Head of caudate nucleus (tissue), 42 donors: ENCODE data around the gene C12orf56.
A peak's percentile ranks its signal among the peaks of the same experiment; 100 is the strongest.

Experiments used
- DNase-seq, 42 donors: peaks; one replicate each; pipeline versions ENCODE4 v3.0.0 to v3.0.0-alpha.2; 2020 to 2021; ENCODE audit warnings: mixed read lengths in 7 of 42
- intact Hi-C: fragments of 100-400 bp; cut with DNase I; formaldehyde crosslinking; loops from one replicate; pipeline ENCODE4 v1.15.0; 2022

The C12orf56 gene, protein sequence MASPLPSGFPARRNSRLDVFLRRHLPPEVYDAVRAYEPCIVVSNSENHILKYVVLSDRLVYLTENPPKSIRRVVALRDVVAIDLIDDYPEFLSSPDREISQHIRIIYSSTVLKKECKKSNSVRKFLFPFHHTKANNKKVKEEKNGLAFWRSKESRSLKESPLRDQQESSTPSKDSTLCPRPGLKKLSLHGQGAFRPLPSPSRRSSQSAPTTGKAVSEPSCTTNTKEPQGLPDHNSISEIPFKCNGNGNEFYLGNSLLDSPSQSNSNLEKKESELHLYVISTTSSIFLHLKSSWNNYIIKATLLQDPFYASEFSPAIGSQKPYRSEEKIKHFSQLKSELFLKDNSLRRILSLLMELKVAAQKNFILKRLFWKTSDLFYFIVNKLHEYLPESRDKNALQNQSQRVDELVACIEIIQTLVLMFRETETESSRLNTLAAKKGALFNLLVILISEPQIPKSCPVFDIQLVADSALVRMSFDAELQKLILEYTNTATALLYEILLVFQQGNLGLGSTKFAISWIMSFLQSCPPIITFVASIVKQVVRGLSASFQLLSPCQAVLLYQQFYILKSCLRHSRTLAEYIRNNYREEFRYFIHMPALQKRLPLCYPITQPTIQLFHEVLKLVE

DNA sequence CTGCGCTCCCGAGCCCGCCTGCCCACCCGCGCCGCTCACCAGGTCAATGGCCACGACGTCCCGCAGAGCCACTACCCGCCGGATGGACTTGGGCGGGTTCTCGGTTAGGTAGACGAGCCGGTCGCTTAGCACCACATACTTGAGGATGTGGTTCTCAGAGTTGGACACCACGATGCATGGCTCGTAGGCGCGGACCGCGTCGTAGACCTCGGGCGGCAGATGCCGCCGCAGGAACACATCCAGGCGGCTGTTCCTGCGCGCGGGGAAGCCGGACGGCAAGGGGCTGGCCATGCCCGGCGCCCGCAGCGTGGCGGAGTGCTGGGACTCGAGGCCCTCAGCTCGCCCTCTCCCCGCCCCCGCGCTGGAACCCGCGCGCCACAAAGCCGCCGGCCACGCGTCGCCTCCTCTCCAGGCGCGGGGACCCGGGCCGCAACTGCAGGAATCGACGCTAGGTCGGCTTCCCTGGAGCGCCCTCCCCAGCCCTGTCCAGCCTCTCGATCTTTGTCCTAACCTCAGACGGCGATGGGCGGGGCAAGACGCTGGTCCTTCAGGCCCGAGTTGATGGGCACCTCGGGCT is at the start of gene C12orf56:
C12orf56 (minus strand) TSS at position 484 of the 577 bp plus-strand sequence; CDS start at position 291, 193 bp downstream.
- peak in 15 of 42 donors; percentile 4 to 53 (median 18) for DNase-seq

DNA sequence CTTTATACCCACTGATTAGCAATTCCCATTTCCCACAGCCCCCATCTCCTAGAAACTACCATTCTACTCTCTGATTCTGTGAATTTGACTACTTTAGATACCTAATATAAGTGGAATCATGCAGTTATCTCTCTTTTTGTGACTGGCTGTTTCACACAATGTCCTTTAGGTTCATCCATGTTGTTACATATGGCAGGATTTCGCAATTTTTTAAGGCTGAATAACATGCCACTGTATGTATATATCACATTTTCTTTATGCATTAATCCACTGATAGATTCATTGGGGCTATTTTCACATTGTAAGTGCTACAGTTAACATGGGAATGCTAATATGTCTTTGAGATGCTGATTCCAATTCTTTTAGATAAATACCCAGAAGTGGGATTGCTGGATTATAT is 49.5 kb upstream of the C12orf56 start:
- intact Hi-C loops, result no loop called here
- DNase-seq, result no peak

More for the DNA sequence above, at the start of gene C12orf56:
- intact Hi-C loops, result no loop called here

DNA sequence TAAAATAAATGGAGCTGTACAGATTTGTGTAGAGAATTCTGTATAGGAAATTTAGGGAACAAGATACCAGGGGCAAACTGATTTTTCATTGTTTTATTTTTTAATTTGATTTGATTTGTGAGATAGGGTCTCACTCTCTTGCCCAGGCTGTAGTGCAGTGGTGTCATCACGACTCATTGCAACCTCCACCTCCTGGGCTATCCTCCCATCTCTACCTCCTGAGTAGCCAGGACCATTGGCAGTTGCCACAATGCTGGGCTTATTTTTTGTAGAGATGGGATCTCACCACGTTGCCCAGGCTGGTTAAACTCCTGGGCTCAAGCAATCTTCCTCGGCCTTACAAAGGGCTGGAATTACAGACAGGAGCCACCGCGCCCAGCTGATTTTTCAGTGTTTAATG is 43.4 kb upstream of the C12orf56 start:
- intact Hi-C loops, result no loop called here
- DNase-seq, result no peak

DNA sequence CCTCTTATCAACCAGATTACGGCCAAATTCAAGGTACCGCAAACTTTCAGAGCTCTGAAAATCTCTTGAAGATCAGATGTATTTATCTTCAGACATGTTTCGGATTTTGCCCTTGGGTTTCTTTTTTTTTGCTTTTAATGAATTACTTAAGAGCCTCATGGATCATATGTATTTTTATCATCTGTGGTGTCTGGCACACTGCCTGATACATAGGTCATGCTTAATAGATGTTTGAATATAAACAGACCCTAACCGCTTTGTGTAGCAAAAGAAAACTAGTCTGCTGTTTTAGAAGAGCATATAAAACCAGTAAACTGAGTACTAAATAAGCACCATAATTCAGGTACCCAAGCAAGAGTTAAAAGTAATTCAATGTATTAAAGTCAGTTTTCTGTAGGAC is 41.2 kb upstream of the C12orf56 start:
- DNase-seq, result no peak
- intact Hi-C loops, result no loop called here

DNA sequence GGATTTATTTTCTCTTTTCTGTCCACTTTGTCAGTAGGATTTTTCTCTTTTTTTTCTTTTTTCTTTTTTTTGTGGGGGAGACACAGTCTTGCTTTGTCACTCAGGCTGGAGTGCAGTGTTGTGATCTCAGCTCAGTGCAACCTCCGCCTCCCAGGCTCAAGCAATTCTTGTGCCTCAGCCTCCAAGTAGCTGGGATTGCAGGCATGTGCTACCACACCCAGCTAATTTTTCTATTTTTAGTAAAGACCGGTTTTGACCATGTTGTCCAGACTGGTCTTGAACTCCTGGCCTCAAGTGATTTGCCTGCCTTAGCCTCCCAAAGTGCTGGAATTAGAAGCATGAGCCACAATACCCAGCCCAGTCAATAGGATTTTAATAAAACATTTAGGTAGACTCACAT is 40.3 kb upstream of the C12orf56 start:
- intact Hi-C loops, result no loop called here
- DNase-seq, result peak in 4 of 42 donors; percentile 27 to 60 (median 32)

DNA sequence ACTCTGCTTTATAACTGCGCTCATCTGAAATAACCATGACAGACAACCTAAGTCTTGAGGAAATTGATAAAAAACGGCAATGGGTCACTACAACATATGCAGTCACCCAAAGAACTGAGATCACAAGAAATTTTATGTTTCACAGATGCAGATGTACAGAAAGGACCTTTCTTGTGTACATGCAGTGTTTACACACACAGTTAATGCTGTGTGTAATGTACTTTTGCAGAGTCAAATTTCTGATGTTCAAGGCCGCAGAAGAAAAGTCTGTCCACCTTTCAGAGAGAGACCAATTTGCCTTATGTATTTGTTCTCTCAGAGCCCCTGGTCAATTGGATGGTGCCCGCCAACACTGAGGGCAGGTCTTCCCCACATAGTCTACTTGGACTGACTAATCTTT is 38.4 kb upstream of the C12orf56 start:
- intact Hi-C loops, result no loop called here
- no peak for DNase-seq

DNA sequence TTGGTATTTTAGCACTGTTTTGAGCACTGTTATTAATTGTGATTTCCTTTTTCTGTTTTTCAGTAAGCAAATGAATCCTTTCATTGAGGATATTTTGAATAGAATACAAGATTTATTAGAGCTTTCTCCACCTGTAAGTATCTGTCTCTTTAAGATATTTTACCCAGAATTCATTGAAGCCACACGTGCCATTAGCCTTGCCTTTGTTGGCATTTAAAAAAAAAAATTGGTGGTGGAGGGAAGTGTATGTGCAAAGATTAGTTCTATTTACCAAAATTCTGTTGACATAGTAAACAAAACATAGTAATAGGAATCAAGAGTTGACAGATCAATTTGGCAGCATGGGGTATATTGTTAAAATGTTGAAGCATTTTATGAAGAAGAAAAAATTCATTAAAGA is 37.4 kb upstream of the C12orf56 start:
- DNase-seq, result no peak
- intact Hi-C loops, result no loop called here

DNA sequence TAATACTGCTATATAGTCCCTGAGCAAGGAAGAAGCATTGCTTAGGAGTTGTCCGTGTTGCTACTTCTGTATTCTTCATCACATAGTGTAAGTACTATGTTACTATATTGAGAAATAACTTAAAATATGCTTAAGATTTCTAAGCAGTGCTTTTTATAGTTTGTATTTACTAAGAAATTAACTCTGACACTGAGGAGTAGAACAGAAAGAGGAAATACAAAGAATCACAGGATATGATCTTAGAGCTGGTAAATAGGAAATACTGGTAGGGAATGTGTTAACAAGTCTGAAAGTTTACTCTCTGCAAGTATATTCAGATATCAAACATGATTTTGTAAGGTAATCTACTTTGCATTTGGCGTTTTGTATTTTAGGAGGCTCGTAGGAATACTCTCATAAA is 29.1 kb upstream of the C12orf56 start:
- intact Hi-C loops, result no loop called here
- DNase-seq, result no peak

DNA sequence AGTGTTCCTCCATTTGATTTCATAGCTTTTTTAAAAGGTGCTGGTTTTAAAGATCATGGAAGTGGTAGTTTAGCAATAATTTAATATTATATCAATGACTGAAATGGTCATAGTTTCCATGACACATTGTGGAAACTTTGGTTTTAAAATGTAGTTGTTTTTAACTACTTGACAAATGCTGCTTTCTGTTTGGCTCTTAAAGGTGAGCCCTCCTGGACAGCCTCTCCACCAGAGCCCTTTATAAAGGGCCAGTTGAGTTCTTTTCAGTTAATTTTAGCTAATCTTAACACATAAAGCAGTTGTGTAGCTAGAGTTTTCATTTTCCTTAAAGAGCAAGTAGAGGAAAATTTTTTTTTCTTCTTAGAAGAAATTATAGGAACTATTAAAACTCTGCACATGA is 27.7 kb upstream of the C12orf56 start:
- intact Hi-C loops, result no loop called here
- no peak for DNase-seq

DNA sequence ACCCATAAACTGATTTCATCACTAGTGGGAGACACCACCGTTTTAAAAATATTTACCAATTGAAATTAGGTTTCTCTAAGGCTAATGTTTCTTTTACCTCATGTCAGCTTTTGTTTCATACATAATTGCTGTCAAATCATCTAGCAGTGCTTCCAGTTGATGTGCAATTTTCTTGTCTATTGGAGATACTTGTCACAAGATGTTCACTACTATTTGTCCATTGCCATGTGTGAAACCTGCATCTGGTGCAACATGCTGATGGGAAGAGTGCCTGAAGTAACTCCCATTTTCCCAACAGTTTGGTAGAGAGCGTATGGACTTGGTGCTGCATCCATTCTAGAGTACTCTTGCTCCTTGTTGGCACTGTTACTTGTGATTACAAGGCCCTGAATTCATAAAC is 23.3 kb upstream of the C12orf56 start:
- intact Hi-C loops, result no loop called here

DNA sequence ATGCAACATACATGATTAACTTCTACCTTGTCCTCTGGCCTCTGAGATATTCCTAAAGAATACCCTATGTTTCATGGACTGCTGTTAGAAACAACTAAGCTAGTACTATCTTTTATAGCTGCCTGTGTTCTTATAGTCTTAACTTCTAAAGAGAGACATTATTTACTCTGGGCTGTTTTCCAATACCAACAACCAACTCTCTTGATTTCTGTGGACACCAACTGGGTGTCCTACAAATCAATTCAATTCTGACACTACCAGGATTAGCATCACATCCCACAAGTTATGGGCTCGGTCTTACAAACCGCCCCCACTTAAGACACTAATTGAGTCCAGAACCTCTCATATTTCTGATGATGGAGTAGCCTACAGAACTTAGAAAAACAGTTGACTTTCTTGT is 21.9 kb upstream of the C12orf56 start:
- intact Hi-C loops, result no loop called here
- no peak for DNase-seq

More for the DNA sequence above, 23.3 kb upstream of the C12orf56 start:
- DNase-seq, result no peak

DNA sequence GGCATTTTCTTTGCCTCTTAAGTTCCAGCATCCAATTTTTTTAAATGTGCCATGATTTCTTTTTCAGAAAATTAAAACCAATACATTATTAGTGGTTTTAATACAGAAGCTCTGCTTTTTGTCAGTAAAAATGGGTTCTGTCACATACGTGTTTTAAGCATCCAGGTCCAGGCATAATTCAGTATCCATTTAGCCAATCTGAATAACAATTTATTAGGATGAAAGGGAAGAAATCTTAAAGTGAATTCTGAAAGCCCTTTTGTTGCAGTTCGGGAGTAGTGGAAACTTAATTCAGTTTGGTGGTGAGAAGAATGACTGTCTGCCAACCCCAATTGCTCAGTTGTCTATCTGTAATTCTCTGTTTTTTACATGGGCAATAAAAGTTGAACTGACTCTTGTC is 20.9 kb upstream of the C12orf56 start:
- intact Hi-C loops, result no loop called here
- DNase-seq, result no peak

DNA sequence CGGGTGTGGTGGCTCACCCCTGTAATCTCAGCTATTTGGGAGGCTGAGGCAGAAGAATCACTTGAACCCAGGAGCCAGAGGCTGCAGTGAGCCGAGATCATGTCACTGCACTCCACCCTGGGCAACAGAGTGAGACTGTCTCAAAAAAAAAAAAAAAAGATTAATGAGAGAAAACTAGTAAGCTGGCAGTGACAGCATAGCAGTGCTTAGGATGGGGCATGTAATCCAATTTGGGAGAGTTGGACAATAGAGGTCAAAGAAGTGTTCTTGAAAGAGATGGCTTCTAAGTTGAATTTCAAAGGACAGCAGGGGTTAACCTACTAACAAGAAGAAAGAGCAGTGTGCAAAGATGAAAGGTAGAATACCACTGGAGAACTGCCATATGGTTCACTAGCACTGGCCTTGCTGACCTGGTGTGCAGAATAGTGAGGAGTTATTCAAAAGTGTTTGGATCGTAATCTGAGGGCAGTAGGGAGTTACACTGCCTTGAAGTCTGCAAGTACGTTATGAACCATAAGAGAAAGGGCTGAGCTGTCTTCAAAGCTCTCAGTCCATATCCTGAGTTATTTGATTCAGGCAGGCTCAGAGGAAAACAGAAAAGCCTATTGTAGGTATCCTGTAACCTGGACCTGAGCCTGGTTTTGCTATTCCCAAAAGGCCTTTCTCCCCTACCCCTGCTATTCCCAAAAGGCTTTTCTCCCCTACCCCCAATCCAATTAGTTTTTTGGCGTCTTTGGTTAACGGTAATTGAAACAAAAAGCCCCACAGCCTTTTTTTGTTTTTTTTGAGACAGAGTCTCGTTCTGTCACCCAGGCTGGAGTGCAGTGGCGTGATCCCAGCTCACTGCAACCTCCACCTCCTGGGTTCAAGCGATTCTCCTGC is 17.0 kb upstream of the C12orf56 start:
- intact Hi-C loops, result loop anchor here (10.0 kb wide), 1 partner anchor 563 kb away; the partner anchor contains the start of gene SRGAP1

DNA sequence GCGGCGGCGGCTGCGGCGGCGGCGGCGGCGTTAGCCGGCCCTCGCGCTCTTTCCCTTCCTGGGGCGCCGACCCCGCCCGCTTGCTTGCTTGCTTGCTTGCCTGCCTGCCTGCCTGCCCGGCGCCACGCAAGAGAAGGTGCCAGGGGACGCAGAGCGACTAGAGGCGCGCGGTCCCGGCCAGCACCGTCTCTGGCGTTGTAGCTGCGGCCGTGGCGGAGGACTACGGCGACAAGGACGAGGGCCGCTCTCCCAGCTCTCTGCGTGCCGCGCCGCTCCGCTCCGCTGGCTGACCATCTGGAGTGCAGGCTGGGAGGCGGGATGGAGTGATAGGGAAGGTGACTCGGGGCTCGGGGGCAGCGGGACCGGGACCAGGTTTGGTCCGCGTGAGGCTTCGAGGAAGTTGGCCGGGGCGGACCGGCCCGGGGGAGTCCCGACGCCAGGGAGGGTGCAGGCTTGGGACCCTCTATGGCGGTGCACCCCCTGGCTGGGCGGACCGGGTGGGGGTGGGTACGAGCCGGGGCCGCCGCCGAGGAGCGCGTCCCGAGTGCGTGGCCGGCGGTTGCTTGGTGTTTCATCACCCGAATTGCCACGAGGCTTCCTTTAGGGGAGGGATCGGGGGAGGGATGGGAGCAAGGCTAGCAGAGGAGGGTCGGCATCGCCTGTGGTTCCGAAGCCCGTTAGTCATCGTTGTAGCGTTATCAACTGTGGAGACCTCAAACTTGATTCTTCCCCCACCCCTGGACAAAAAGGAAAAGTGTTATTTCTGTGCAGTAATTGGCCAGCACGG is 14.1 kb upstream of the C12orf56 start:
- intact Hi-C loops, result loop anchor here (5.0 to 10.0 kb wide), 2 partner anchors 48 to 560 kb away; partner anchors contain the start of genes SRGAP1 and TBK1

More for the DNA sequence above, 17.0 kb upstream of the C12orf56 start:
- DNase-seq, result no peak

DNA sequence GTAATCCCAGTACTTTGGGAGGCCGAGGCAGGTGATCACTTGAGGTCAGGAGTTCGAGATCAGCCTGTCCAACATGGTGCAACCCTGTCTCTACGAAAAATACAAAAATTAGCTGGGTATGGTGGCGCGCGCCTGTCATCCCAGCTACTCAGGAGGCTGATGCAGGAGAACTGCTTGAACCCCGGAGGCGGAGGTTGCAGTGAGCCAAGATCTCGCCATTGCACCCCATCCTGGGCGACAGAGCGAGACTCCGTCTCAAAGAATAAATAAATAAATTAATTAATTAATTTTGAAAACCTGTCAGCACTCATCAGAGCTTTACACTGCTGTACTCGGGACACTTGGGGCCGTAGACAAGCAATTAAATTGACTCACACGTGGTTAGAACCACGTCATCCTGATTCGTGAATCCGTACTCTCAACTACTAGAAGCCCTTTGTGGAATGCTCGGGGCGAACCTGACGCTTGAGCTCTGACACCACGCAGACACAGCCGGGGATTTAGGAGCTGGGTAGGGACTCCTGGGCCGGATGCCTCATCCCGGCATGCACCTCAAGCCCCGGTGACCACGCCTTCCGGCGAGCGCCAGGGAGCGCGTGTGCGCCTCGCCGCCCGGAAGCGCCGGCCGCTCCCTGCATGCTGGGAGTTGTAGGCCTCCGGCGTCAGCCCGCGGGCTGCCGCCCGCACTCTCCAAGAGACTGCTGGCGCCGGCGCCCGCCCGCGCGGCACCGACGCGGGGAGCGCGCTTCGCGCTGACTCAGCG is 13.3 kb upstream of the C12orf56 start, which contains the start of gene XPOT:
XPOT (plus strand) TSS at position 686 of the 763 bp plus-strand sequence. CDS start 5,644 bp downstream, outside the sequence.
- intact Hi-C loops, result loop anchor here (5.0 to 10.0 kb wide), 2 partner anchors 48 to 559 kb away; partner anchors contain the start of genes SRGAP1 and TBK1
- peak; percentile 85 to 96 (median 93) for DNase-seq

More for the DNA sequence above, 14.1 kb upstream of the C12orf56 start:
- peak in 37 of 42 donors; percentile 6 to 75 (median 51) for DNase-seq

DNA sequence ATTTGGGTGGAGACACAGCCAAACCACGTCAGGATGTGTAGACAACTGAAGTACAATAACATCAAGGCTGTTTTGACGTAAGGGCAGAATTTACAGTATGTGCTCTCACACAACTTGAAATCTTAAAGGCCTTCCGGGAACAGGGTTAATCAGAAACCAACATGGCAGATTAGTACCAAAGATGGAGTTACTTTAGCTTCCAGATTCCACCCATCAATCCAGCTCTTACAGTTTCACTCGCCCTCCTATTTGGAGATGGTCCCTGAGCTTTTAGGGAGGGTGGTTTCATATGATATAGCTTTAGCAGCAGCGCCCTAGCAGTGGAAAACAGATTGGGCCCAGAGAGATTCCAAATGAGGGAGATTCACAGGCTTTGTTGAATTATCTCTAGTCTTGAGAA is 11.6 kb upstream of the C12orf56 start:
- DNase-seq, result no peak
- intact Hi-C loops, result loop anchor here (5.0 to 10.0 kb wide), 2 partner anchors 50 to 557 kb away; partner anchors contain the start of genes SRGAP1 and TBK1

DNA sequence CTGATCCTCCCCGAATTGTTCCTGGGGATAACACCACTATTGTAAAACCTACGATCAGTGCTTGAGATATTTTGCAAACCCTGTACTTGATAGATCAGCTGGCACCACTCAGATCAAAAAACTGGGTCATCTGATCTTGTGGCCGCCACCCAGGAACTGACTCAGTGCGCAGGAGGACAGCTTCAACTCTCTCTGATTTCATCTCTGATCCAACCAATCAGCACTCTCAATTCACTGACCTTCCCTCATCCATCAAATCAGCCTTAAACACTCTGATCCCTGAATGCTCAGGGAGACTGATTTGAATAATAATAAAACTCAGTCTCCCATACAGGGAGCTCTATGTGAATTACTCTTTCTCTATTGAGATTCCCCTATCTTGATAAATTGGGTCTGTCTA is 9.5 kb upstream of the C12orf56 start:
- DNase-seq, result peak; percentile 16 to 85 (median 53)
- intact Hi-C loops, result loop anchor here (5.0 to 10.0 kb wide), 2 partner anchors 52 to 555 kb away; partner anchors contain the start of genes SRGAP1 and TBK1
